ENCODE data around the gene MTHFSD.

Gene MTHFSD

GRCh38 chr16:86581458-86581857, 26.4 kb upstream of the MTHFSD start:
- DNase-seq: no peak

- no peak for DNase-seq
Observed at GRCh38 chr16:86580791-86581170, 25.7 kb upstream of the MTHFSD start.

- no peak for DNase-seq
Observed at GRCh38 chr16:86580063-86580790, 25.2 kb upstream of the MTHFSD start.

- no peak for DNase-seq
Observed at GRCh38 chr16:86579268-86580062, 24.4 kb upstream of the MTHFSD start.

- no peak for DNase-seq
Observed at GRCh38 chr16:86578611-86579267, 23.7 kb upstream of the MTHFSD start.

GRCh38 chr16:86578061-86578599, 23.1 kb upstream of the MTHFSD start, which contains the start of gene FOXL1:
TSS of gene FOXL1 (plus strand) at chr16:86578549. CDS start at chr16:86578724, 175 bp downstream.
- DNase-seq: no peak

- no peak for DNase-seq
Observed at GRCh38 chr16:86577314-86577971, 22.4 kb upstream of the MTHFSD start.

- DNase-seq: no peak
Observed at GRCh38 chr16:86576591-86577313, 21.7 kb upstream of the MTHFSD start.

GRCh38 chr16:86575754-86576557, 20.9 kb upstream of the MTHFSD start:
- no peak for DNase-seq

- DNase-seq: no peak
Observed at GRCh38 chr16:86575095-86575685, 20.2 kb upstream of the MTHFSD start.

- DNase-seq: no peak
Observed at GRCh38 chr16:86574646-86575045, 19.6 kb upstream of the MTHFSD start.

GRCh38 chr16:86573646-86574508, 18.8 kb upstream of the MTHFSD start:
- no peak for DNase-seq

- no peak for DNase-seq
Observed at GRCh38 chr16:86573215-86573614, 18.2 kb upstream of the MTHFSD start.

- DNase-seq: no peak
Observed at GRCh38 chr16:86572606-86573005, 17.6 kb upstream of the MTHFSD start.

- DNase-seq: no peak
Observed at GRCh38 chr16:86572041-86572521, 17.0 kb upstream of the MTHFSD start.

- no peak for DNase-seq
Observed at GRCh38 chr16:86571530-86571915, 16.5 kb upstream of the MTHFSD start.

- no peak for DNase-seq
Observed at GRCh38 chr16:86570558-86571529, 15.8 kb upstream of the MTHFSD start.

GRCh38 chr16:86569701-86570447, 14.8 kb upstream of the MTHFSD start:
- no peak for DNase-seq

Measured in activated effector memory CD4-positive, alpha-beta T cell treated with Interleukin-2 at 50 U/mL for 16 hours (primary cell).